Endothelial cell of umbilical vein (primary cell): ENCODE results near the gene DRC7. TPM values are rescaled to one million over a fixed set of nuclear protein-coding genes. Genes with fewer than 3 reads are reported as not detected.

Experiments
- BruUV-seq: library from RNA; stranded (reverse); fragments of 400-500 nt; replicated peaks from 2 replicates; lab custom pipeline; 2021; lab: Mats Ljungman, UMichigan
- CTCF ChIA-PET: fragments of 300-600, 350-600 bp; sonication (Branson Sonifier 250); formaldehyde crosslinking; loops from one replicate; lab custom pipeline; 2021; ENCODE audit warnings: antibody characterized with exemption, inconsistent platforms; lab: Charles Lee
- POLR2A ChIA-PET: fragments of 300-600, 350-600 bp; sonication (Branson Sonifier 250); formaldehyde crosslinking; loops from one replicate; lab custom pipeline; 2021; ENCODE audit warnings: antibody characterized with exemption, inconsistent platforms; lab: Charles Lee
- DNase-seq: peaks from one replicate; pipeline ENCODE4 v3.0.0-alpha.2; 2011; ENCODE audit warnings: low read depth, low spot score
- FAIRE-seq: peaks from 2 replicates; lab custom pipeline; 2011; peaks lifted over from hg19 to GRCh38; lab: Jason Lieb, UNC
- H2AFZ ChIP-seq: 2 replicates; pipeline ENCODE4 v1.6.0; 2012; ENCODE audit warnings: low read depth, low read length, control low read depth, inconsistent platforms
- H3K27ac ChIP-seq: 2 replicates; pipeline ENCODE4 v1.5.1; 2011; ENCODE audit warnings: low read depth, mild to moderate bottlenecking, control low read depth, low read length, moderate library complexity; ENCODE audit not compliant: insufficient read depth
- H3K27me3 ChIP-seq, 2 experiments: 2 replicates each; pipeline versions ENCODE4 v1.6.0 to v1.6.1; 2011; ENCODE audit warnings: low read length in 2 of 2, mixed read lengths in 1 of 2; ENCODE audit not compliant: control insufficient read depth in 2 of 2, insufficient read depth in 2 of 2
- H3K36me3 ChIP-seq, 2 experiments: 2 replicates in 1 of 2; 3 replicates in 1 of 2; pipeline ENCODE4 v1.5.1; 2011; ENCODE audit warnings: low read length in 2 of 2, mild to moderate bottlenecking in 1 of 2, moderate library complexity in 1 of 2; ENCODE audit not compliant: control insufficient read depth in 2 of 2, insufficient read depth in 2 of 2; ENCODE audit errors: extremely low read depth in 1 of 2
- H3K4me1 ChIP-seq: 3 replicates; pipeline ENCODE4 v1.5.1; 2011; ENCODE audit warnings: mild to moderate bottlenecking, low read length; ENCODE audit not compliant: control insufficient read depth, insufficient read depth; ENCODE audit errors: extremely low read depth
- H3K4me2 ChIP-seq: 2 replicates; pipeline ENCODE4 v1.6.1; 2011; ENCODE audit warnings: low read length, control low read depth, mixed read lengths; ENCODE audit not compliant: insufficient read depth
- H3K4me3 ChIP-seq, 3 experiments: fragments of 200-600 bp in 1 of 3; sonication (generic), shearing (Covaris generic) in 1 of 3; replicated peaks in 1 of 3; 2 replicates each; pipeline ENCODE4 v1.5.1; 2011 to 2016; ENCODE audit warnings: control low read depth in 3 of 3, low read length in 3 of 3, mild to moderate bottlenecking in 2 of 3, inconsistent platforms in 1 of 3, low read depth in 1 of 3, moderate library complexity in 1 of 3; ENCODE audit not compliant: insufficient read depth in 1 of 3
- H3K79me2 ChIP-seq: 2 replicates; pipeline ENCODE4 v1.6.0; 2012; ENCODE audit warnings: low read length, inconsistent platforms; ENCODE audit not compliant: control insufficient read depth, insufficient read depth
- H3K9ac ChIP-seq: replicated peaks from 2 replicates; pipeline ENCODE3; 2011; ENCODE audit warnings: low read length, control low read depth; ENCODE audit not compliant: insufficient read depth; ENCODE audit errors: extremely low read depth
- H3K9me1 ChIP-seq: replicated peaks from 3 replicates; pipeline ENCODE4 v1.6.0; 2011; ENCODE audit warnings: mild to moderate bottlenecking, low read length; ENCODE audit not compliant: control insufficient read depth, insufficient read depth; ENCODE audit errors: extremely low read depth
- H3K9me3 ChIP-seq: replicated peaks from 2 replicates; pipeline ENCODE4 v1.5.1; 2012; ENCODE audit warnings: low read length, inconsistent platforms; ENCODE audit not compliant: control insufficient read depth, insufficient read depth
- H4K20me1 ChIP-seq: replicated peaks from 2 replicates; pipeline ENCODE3; 2011; ENCODE audit warnings: mild to moderate bottlenecking, low read length; ENCODE audit not compliant: control insufficient read depth, insufficient read depth; ENCODE audit errors: extremely low read depth
- CTCF ChIP-seq, 2 donors: IDR thresholded peaks; 1 replicate in 1 of 2; 2 replicates in 1 of 2; pipeline ENCODE4 v1.5.1; 2011; ENCODE audit warnings: low read length in 2 of 2, mild to moderate bottlenecking in 2 of 2, moderate library complexity in 2 of 2, control low read depth in 1 of 2, inconsistent platforms in 1 of 2, low read depth in 1 of 2; ENCODE audit not compliant: insufficient read depth in 1 of 2; ENCODE audit errors: extremely low read depth in 1 of 2
- EZH2 ChIP-seq: IDR thresholded peaks from 2 replicates; pipeline ENCODE4 v1.6.1; 2012; ENCODE audit warnings: borderline replicate concordance, low read depth, mild to moderate bottlenecking, moderate library complexity, low read length, inconsistent platforms; ENCODE audit not compliant: severe bottlenecking
- FOS ChIP-seq: IDR thresholded peaks from 2 replicates; pipeline ENCODE4 v1.6.1; 2011; ENCODE audit warnings: mild to moderate bottlenecking, low read length, moderate library complexity, borderline replicate concordance; ENCODE audit not compliant: insufficient read depth
- GATA2 ChIP-seq: IDR thresholded peaks from 2 replicates; pipeline ENCODE4 v1.7.0; 2011; ENCODE audit warnings: low read depth, mild to moderate bottlenecking, moderate library complexity, mixed read lengths, low read length; ENCODE audit not compliant: insufficient read length, insufficient read depth
- JUN ChIP-seq: IDR thresholded peaks from 2 replicates; pipeline ENCODE4 v1.6.1; 2011; ENCODE audit warnings: borderline replicate concordance, low read depth; ENCODE audit not compliant: insufficient read length, insufficient read depth
- MAX ChIP-seq: IDR thresholded peaks from 2 replicates; pipeline ENCODE4 v1.6.1; 2011; ENCODE audit not compliant: insufficient read depth, insufficient read length
- MYC ChIP-seq: IDR thresholded peaks from one replicate; pipeline ENCODE4 v1.6.1; 2011; ENCODE audit warnings: mild to moderate bottlenecking, low read depth, low read length
- POLR2A ChIP-seq: IDR thresholded peaks from 2 replicates; pipeline ENCODE4 v1.6.1; 2012; ENCODE audit warnings: low read depth, mild to moderate bottlenecking, control low read depth, low read length
- POLR2AphosphoS5 ChIP-seq: IDR thresholded peaks from 2 replicates; pipeline ENCODE4 v1.6.1; 2012; ENCODE audit warnings: low read depth, mild to moderate bottlenecking, control low read depth, low read length, moderate library complexity; ENCODE audit not compliant: insufficient read depth
- dilution Hi-C: fragments of 300-500 bp; cut with MboI; formaldehyde crosslinking; loops from one replicate; pipeline ENCODE4 v1.15.0; 2019; ENCODE audit warnings: low sequenced_read_pairs; ENCODE audit not compliant: extremely low pct_ligation_motif_present
- intact Hi-C: fragments of 100-400 bp; cut with micrococcal nuclease; formaldehyde crosslinking; loops from one replicate; pipeline ENCODE4 v1.10.0; 2022
- polyA plus RNA-seq, 4 experiments: library from polyadenylated mRNA; depleted of rRNA in 3 of 4; stranded (reverse) in 3 of 4; unstranded in 1 of 4; fragments of >200 nt; gene quantifications; 2 replicates each; pipeline versions ENCODE4 v1.2.1 to v1.2.3, GENCODE V29; 2011 to 2012; ENCODE audit warnings: missing spikeins in 1 of 4
- total RNA-seq: library from RNA; stranded (reverse); gene quantifications from 2 replicates; pipeline ENCODE4 v1.2.3, GENCODE V29; 2021

DRC7 gene
- total and polyA plus RNA-seq, 2 donors (not counting 3 experiments of a cell fraction or from before 2014, with no cell fraction given) = 0.13 to 0.77 TPM

- H3K9me1 ChIP-seq = no peaks in the 10 kb centered on the region
- H3K9me3 ChIP-seq = no peaks in the 10 kb centered on the region
- dilution Hi-C loops = no loop called here
- H2AFZ ChIP-seq = no peak overlapping the region
- FAIRE-seq = no peak
- no peaks in the 10 kb centered on the region for H3K27me3 ChIP-seq
- no peaks in the 10 kb centered on the region for H4K20me1 ChIP-seq
- H3K36me3 ChIP-seq = peaks cover 3 to 9% of the 10 kb centered on the region in 2 experiments
- TF ChIP-seq CTCF (IDR thresholded peaks at IDR 0.05; ENCODE audit: extremely low read depth in 1 of 2, insufficient read depth in 1 of 2, low read depth in 1 of 2, low read length in 2 of 2) (no peak), POLR2A (no peak), MAX (no peak), POLR2AphosphoS5 (no peak), FOS (no peak), JUN (no peak), EZH2 (no peak), GATA2 (no peak), MYC (no peak)
- ChIA-PET POLR2A (interaction anchor here (1.4 kb wide), 1 partner anchor 57 kb away, joined by 4 read pairs; no protein-coding TSS in a partner anchor), CTCF (interaction anchor here (1.1 to 5.7 kb wide), 10 partner anchors 8 to 72 kb away, joined by 4 to 117 read pairs (median 24); partner anchors contain the start of gene ADGRG1)
- BruUV-seq = no TSS peak
- H3K4me1 ChIP-seq = peaks cover 37% of the 10 kb centered on the region
- no peak overlapping the region for H3K9ac ChIP-seq
- no peak overlapping the region for H3K4me3 ChIP-seq
- intact Hi-C loops = loop anchor here (5.0 to 10.0 kb wide), 2 partner anchors 173 to 354 kb away; partner anchors contain the start of genes USB1 and ZNF319
- H3K27ac ChIP-seq = peak overlapping the region; percentile 14
- peaks cover 14% of the 10 kb centered on the region for H3K79me2 ChIP-seq
- peak overlapping the region; percentile 26 for H3K4me2 ChIP-seq
- DNase-seq = no peak
Measured at GRCh38 chr16:57648125-57648524, 46.5 kb upstream of the DRC7 start.
